Right atrium auricular region (tissue), 2 donors: Measurements from ENCODE around the gene SMKR1. TPM values are rescaled to one million over a fixed set of nuclear protein-coding genes. Genes with fewer than 3 reads are reported as not detected.
"Not testable (repeated sequence)": the region's sequence is repeated elsewhere in the genome, so short reads cannot be mapped to it uniquely, and the experiment has no call there.

Experiments
- DNase-seq: peaks from one replicate; pipeline ENCODE4 v3.0.0-alpha.2; 2019; ENCODE audit warnings: low spot score
- H3K27ac ChIP-seq, 2 donors: fragments of 200-600 bp; sonication (generic); 1 replicate in 1 of 2; 2 replicates in 1 of 2; pipeline ENCODE4 v1.5.1; 2016 to 2019
- H3K27me3 ChIP-seq, 2 donors: fragments of 200-600 bp; sonication (generic); one replicate each; pipeline versions ENCODE4 v1.5.1 to v1.6.0; 2017 to 2019
- H3K36me3 ChIP-seq: fragments of 200-600 bp; sonication (generic); one replicate; pipeline ENCODE4 v1.5.1; 2016
- H3K4me1 ChIP-seq, 2 donors: fragments of 200-600 bp; sonication (generic); one replicate each; pipeline versions ENCODE4 v1.5.1 to v1.6.0; 2017 to 2019
- H3K4me3 ChIP-seq, 2 donors: fragments of 200-600 bp; sonication (generic); 1 replicate in 1 of 2; 2 replicates in 1 of 2; pipeline ENCODE4 v1.5.1; 2017 to 2019; ENCODE audit warnings: mild to moderate bottlenecking in 1 of 2, moderate library complexity in 1 of 2
- H3K9me3 ChIP-seq, 2 donors: fragments of 200-600 bp; sonication (generic); one replicate each; pipeline ENCODE4 v1.5.1; 2019
- total RNA-seq, 2 donors: library from RNA; depleted of rRNA; stranded (reverse); fragments of >200 nt; gene quantifications; one replicate each; pipeline ENCODE4 v1.1.0, GENCODE V29; 2016
- TF ChIP-seq, protein P1 (sequence below), 2 donors: fragments of 200-600 bp; sonication (generic); IDR thresholded peaks; one replicate each; pipeline ENCODE4 v1.5.1; 2019; ENCODE audit warnings: antibody characterized with exemption in 2 of 2

The SMKR1 gene
- total RNA-seq, 2 donors from 2014 or later: not detected

DNA sequence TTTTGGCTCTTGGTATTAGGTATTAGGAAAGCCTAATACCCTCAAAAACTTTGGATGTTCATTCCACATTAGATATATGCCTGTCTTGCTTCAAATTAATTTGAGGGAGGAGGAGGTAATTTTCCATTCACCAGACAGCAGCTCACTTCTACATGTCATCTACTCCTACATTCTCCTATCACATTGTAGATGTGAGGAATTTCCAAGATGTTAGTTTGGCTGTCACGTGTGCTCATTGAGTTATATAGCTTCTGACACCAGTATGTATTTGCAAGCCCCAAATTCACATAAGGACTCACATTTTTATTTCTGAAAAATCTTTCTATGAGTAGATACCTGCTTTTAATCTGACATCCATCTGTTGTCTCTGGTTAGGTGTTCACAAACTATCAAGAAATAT lies 22.5 kb upstream of the SMKR1 start:
- no peaks in the 10 kb centered on the region for H3K27me3 ChIP-seq
- H3K36me3 ChIP-seq: no peaks in the 10 kb centered on the region
- no peak for DNase-seq
- TF ChIP-seq, protein P1, sequence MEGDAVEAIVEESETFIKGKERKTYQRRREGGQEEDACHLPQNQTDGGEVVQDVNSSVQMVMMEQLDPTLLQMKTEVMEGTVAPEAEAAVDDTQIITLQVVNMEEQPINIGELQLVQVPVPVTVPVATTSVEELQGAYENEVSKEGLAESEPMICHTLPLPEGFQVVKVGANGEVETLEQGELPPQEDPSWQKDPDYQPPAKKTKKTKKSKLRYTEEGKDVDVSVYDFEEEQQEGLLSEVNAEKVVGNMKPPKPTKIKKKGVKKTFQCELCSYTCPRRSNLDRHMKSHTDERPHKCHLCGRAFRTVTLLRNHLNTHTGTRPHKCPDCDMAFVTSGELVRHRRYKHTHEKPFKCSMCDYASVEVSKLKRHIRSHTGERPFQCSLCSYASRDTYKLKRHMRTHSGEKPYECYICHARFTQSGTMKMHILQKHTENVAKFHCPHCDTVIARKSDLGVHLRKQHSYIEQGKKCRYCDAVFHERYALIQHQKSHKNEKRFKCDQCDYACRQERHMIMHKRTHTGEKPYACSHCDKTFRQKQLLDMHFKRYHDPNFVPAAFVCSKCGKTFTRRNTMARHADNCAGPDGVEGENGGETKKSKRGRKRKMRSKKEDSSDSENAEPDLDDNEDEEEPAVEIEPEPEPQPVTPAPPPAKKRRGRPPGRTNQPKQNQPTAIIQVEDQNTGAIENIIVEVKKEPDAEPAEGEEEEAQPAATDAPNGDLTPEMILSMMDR (IDR thresholded peaks at IDR 0.05): no peak
- H3K9me3 ChIP-seq: no peaks in the 10 kb centered on the region
- H3K4me3 ChIP-seq: no peak overlapping the region
- no peak overlapping the region for H3K27ac ChIP-seq
- no peaks in the 10 kb centered on the region for H3K4me1 ChIP-seq

GRCh38 chr7:129480674-129481363 lies 21.5 kb upstream of the SMKR1 start:
- no peak for DNase-seq
- no peaks in the 10 kb centered on the region for H3K27me3 ChIP-seq
- H3K9me3 ChIP-seq: no peaks in the 10 kb centered on the region
- TF ChIP-seq, protein P1 (IDR thresholded peaks at IDR 0.05): no peak
- no peak overlapping the region for H3K27ac ChIP-seq
- no peaks in the 10 kb centered on the region for H3K36me3 ChIP-seq
- H3K4me1 ChIP-seq: no peaks in the 10 kb centered on the region
- no peak overlapping the region for H3K4me3 ChIP-seq

DNA sequence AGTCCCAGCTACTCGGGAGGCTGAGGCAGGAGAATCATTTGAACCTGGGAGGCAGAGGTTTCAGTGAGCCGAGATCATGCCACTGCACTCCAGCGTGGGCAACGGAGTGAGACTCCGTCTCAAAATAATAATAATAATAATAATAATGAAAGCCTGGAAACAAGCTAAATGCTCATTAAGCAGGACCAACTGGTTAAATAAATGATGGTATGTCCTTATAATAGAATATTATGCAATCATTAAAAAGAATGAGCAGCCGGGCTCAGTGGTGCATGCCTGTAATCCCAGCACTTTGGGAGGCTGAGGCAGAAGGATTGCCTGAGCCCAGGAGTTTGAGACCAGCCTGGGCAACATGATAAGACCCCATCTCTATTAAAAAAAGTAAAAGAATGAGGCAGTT lies 21.0 kb upstream of the SMKR1 start:
- H3K27me3 ChIP-seq, H3K36me3 ChIP-seq, H3K4me1 ChIP-seq, DNase-seq, H3K4me3 ChIP-seq, H3K9me3 ChIP-seq, H3K27ac ChIP-seq: not testable (repeated sequence)

GRCh38 chr7:129482781-129483180 lies 19.6 kb upstream of the SMKR1 start:
- Histone ChIP-seq H3K27me3 (no peaks in the 10 kb centered on the region), H3K27ac (no peak overlapping the region), H3K4me3 (no peak overlapping the region), H3K9me3 (no peaks in the 10 kb centered on the region), H3K36me3 (no peaks in the 10 kb centered on the region), H3K4me1 (no peaks in the 10 kb centered on the region)
- TF ChIP-seq, protein P1 (IDR thresholded peaks at IDR 0.05): no peak
- no peak for DNase-seq

GRCh38 chr7:129489491-129489890 lies 12.8 kb upstream of the SMKR1 start:
- H3K4me1 ChIP-seq: no peaks in the 10 kb centered on the region
- no peaks in the 10 kb centered on the region for H3K9me3 ChIP-seq
- no peaks in the 10 kb centered on the region for H3K36me3 ChIP-seq
- no peak for DNase-seq
- H3K27ac ChIP-seq: no peak overlapping the region
- H3K4me3 ChIP-seq: no peak overlapping the region
- TF ChIP-seq, protein P1 (IDR thresholded peaks at IDR 0.05): no peak
- H3K27me3 ChIP-seq: no peaks in the 10 kb centered on the region

DNA sequence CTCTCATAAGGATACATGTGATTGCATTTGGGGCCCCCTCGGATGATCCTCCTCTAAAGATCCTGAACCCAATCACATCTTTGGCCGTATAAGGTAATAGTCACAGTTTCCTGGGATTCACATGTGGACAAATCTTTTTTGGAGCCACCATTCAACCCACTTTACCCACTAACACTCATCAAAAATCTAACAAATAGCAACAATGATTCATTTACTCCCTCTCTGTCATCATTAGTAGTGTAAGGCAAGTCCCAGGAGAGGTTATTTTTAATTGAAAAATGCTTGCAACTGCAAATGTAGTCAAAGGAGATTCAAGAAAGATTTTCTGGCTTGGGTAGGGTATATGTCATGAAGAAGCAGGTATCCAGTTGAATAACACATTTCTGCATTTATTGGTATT lies 9.9 kb upstream of the SMKR1 start:
- Histone ChIP-seq H3K36me3 (no peaks in the 10 kb centered on the region), H3K27me3 (no peaks in the 10 kb centered on the region), H3K4me1 (no peaks in the 10 kb centered on the region), H3K9me3 (no peaks in the 10 kb centered on the region), H3K4me3 (no peak overlapping the region), H3K27ac (no peak overlapping the region)
- DNase-seq: no peak
- TF ChIP-seq, protein P1 (IDR thresholded peaks at IDR 0.05): no peak
